Daoy (cell line): ENCODE measurements around the gene ROR1. TPM values are rescaled to one million over a fixed set of nuclear protein-coding genes. Genes with fewer than 3 reads are reported as not detected.
A peak's percentile ranks its signal among the peaks of the same experiment; 100 is the strongest.

ENCODE experiments used
- DNase-seq: peaks from one replicate; pipeline ENCODE4 v3.0.0-alpha.2; 2015; ENCODE audit warnings: low read depth
- total RNA-seq: library from RNA; depleted of rRNA; stranded (reverse); fragments of >200 nt; shearing (Covaris generic); gene quantifications from 2 replicates; pipeline ENCODE4 v1.2.3, GENCODE V29; 2014

Gene ROR1
- total RNA-seq, 1 experiment from 2014 or later, result 17.4 TPM

- peak; percentile 95 for DNase-seq
These were observed 359.2 kb downstream of the ROR1 start for GRCh38 chr1:64133036-64133435.

GRCh38 chr1:64135462-64136223, 361.8 kb downstream of the ROR1 start:
- no peak for DNase-seq

GRCh38 chr1:64136296-64136695, 362.5 kb downstream of the ROR1 start:
- no peak for DNase-seq

GRCh38 chr1:64136752-64137411, 363.1 kb downstream of the ROR1 start:
- DNase-seq, result peak; percentile 92

- no peak for DNase-seq
These were observed 363.6 kb downstream of the ROR1 start for GRCh38 chr1:64137412-64137803.

- no peak for DNase-seq
These were observed 366.1 kb downstream of the ROR1 start for GRCh38 chr1:64139877-64140276.

GRCh38 chr1:64140596-64140995, 366.8 kb downstream of the ROR1 start:
- DNase-seq, result no peak

- DNase-seq, result no peak
These were observed 373.4 kb downstream of the ROR1 start for GRCh38 chr1:64147045-64147724.

- DNase-seq, result no peak
These were observed 373.9 kb downstream of the ROR1 start for GRCh38 chr1:64147759-64148158.

- no peak for DNase-seq
These were observed 376.4 kb downstream of the ROR1 start for GRCh38 chr1:64150266-64150665.

- no peak for DNase-seq
These were observed 377.0 kb downstream of the ROR1 start for GRCh38 chr1:64150729-64151230.

GRCh38 chr1:64155278-64155677, 381.5 kb downstream of the ROR1 start:
- no peak for DNase-seq

- peak; percentile 13 for DNase-seq
These were observed 387.6 kb downstream of the ROR1 start for GRCh38 chr1:64161357-64161941.

- no peak for DNase-seq
These were observed 388.3 kb downstream of the ROR1 start for GRCh38 chr1:64162151-64162550.

- no peak for DNase-seq
These were observed 389.0 kb downstream of the ROR1 start for GRCh38 chr1:64162804-64163203.

GRCh38 chr1:64163431-64163830, 389.6 kb downstream of the ROR1 start:
- DNase-seq, result no peak

GRCh38 chr1:64163970-64164369, 390.2 kb downstream of the ROR1 start:
- peak; percentile 36 for DNase-seq

- no peak for DNase-seq
These were observed 392.8 kb downstream of the ROR1 start for GRCh38 chr1:64166629-64167028.

- DNase-seq, result no peak
These were observed 393.4 kb downstream of the ROR1 start for GRCh38 chr1:64167176-64167575.

- DNase-seq, result peak; percentile 67
These were observed 397.4 kb downstream of the ROR1 start for GRCh38 chr1:64171246-64171645.

- peak; percentile 80 for DNase-seq
These were observed 398.0 kb downstream of the ROR1 start for GRCh38 chr1:64171797-64172281.

- peak; percentile 65 for DNase-seq
These were observed 398.7 kb downstream of the ROR1 start for GRCh38 chr1:64172458-64172983.
